MM.1S (cell line): ENCODE data around the gene PTGR1.
"Not testable (repeated sequence)": the region's sequence is repeated elsewhere in the genome, so short reads cannot be mapped to it uniquely, and the experiment has no call there.

Source experiments
- DNase-seq: peaks from one replicate; pipeline ENCODE4 v3.0.0-alpha.2; 2015
- H2AFZ ChIP-seq: fragments of 300-600 bp; sonication (generic); 2 replicates; pipeline ENCODE4 v1.6.0; 2016; ENCODE audit warnings: antibody characterized with exemption, low read length
- H3F3A ChIP-seq: fragments of 300-600 bp; sonication (generic); 2 replicates; pipeline ENCODE4 v1.6.1; 2016; ENCODE audit warnings: mild to moderate bottlenecking, antibody characterized with exemption, low read length, moderate library complexity, mixed read lengths; ENCODE audit not compliant: insufficient read depth
- H3K27ac ChIP-seq: fragments of 300-600 bp; sonication (generic); 2 replicates; pipeline ENCODE4 v1.5.1; 2016; ENCODE audit warnings: mild to moderate bottlenecking, low read length
- H3K27me3 ChIP-seq: fragments of 300-600 bp; sonication (generic); replicated peaks from 2 replicates; pipeline ENCODE4 v1.6.0; 2016; ENCODE audit warnings: low read length; ENCODE audit not compliant: insufficient read depth
- H3K36me3 ChIP-seq: fragments of 300-600 bp; sonication (generic); replicated peaks from 2 replicates; pipeline ENCODE4 v1.6.1; 2016; ENCODE audit warnings: mild to moderate bottlenecking, low read length, mixed read lengths; ENCODE audit not compliant: insufficient read depth
- H3K4me1 ChIP-seq: fragments of 300-600 bp; sonication (generic); 2 replicates; pipeline ENCODE4 v1.6.1; 2016; ENCODE audit warnings: low read length, mixed read lengths
- H3K4me2 ChIP-seq: fragments of 300-600 bp; sonication (generic); 2 replicates; pipeline ENCODE4 v1.6.0; 2016; ENCODE audit warnings: low read depth, low read length
- H3K4me3 ChIP-seq: fragments of 300-600 bp; sonication (generic); 2 replicates; pipeline ENCODE4 v1.5.1; 2016; ENCODE audit warnings: low read length, mixed read lengths
- H3K79me2 ChIP-seq: fragments of 300-600 bp; sonication (generic); 2 replicates; pipeline ENCODE4 v1.6.1; 2016; ENCODE audit warnings: mixed run types, low read length, mixed read lengths
- H3K9ac ChIP-seq: fragments of 300-600 bp; sonication (generic); 2 replicates; pipeline ENCODE4 v1.6.1; 2016; ENCODE audit warnings: low read length, mixed read lengths
- H3K9me2 ChIP-seq: fragments of 300-600 bp; sonication (generic); replicated peaks from 2 replicates; pipeline ENCODE4 v1.6.1; 2016; ENCODE audit warnings: mild to moderate bottlenecking, low read length, mixed read lengths; ENCODE audit not compliant: insufficient read depth
- H3K9me3 ChIP-seq: fragments of 300-600 bp; sonication (generic); replicated peaks from 2 replicates; pipeline ENCODE4 v1.6.1; 2016; ENCODE audit warnings: mild to moderate bottlenecking, low read length, mixed read lengths; ENCODE audit not compliant: insufficient read depth
- H4K20me1 ChIP-seq: fragments of 300-600 bp; sonication (generic); 2 replicates; pipeline ENCODE4 v1.6.1; 2016; ENCODE audit warnings: mild to moderate bottlenecking, low read length, moderate library complexity, mixed read lengths; ENCODE audit not compliant: insufficient read depth
- EZH2 ChIP-seq: fragments of 300-600 bp; sonication (generic); optimal IDR thresholded peaks from 2 replicates; pipeline ENCODE3; 2017; ENCODE audit warnings: low read depth, mild to moderate bottlenecking, antibody characterized with exemption, low read length, mixed read lengths
- EZH2phosphoT487 ChIP-seq: fragments of 300-600 bp; sonication (generic); IDR thresholded peaks from 2 replicates; pipeline ENCODE4 v1.6.1; 2018; ENCODE audit warnings: antibody characterized with exemption, low read length
- TF ChIP-seq, protein P1 (sequence below): fragments of 300-600 bp; sonication (generic); IDR thresholded peaks from 2 replicates; pipeline ENCODE4 v1.5.1; 2016; ENCODE audit warnings: antibody characterized with exemption, low read length, mixed read lengths

Gene PTGR1

DNA sequence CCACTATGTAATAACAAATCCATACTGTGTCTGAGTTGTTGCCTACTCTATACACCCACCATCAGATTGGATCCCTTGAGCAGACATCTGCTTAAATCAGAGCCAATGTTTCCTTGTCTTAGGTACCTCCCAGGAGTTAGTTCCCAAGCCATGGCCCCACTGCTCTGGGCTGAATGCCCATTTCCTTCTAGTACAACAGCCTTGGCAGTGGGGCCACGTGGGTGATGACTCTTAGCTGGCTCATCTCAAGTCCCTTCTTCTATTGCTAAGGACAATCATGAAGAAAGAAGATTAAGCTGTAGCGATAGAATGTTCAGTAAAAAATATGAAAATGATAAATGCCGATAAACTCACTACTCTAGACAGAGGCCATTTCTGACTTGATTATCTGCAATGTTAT, 16.6 kb downstream of the PTGR1 start:
- H3K27ac ChIP-seq: no peak overlapping the region
- no peak for DNase-seq

DNA sequence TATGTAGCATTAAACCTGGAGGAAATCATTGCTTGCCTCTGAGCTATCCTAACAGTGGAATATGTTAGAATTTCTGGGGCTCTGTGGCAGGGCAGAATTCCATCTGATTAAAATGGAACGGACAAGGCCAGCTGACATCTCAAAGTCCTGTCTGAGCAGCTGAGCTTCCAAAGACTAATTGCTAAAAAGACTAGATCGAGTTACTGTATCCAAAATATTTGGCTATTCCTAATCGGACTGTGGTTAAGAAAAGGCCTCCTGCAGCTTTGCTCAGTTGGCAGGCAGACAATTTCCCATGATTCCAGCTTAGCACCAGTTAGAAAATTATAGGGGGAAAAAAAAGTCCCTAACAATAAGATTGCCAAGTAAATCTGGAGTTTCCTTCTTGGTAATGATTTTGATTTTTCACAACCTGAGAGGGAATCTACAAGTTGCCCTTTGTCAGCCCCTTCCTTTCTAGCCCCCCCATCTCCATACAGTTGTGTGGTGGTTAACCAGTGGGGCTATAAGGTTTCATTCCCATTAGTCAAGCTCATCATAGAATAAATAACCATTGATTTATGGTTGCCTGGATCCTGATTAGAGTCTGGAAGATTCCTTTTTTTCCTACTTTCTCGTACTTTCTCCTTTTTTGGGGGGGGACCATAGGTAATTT, 26.4 kb downstream of the PTGR1 start:
- H3K79me2 ChIP-seq: no peaks in the 10 kb centered on the region
- no peaks in the 10 kb centered on the region for H3K36me3 ChIP-seq
- H4K20me1 ChIP-seq: no peaks in the 10 kb centered on the region
- no peak for TF ChIP-seq EZH2phosphoT487
- TF ChIP-seq, protein P1, sequence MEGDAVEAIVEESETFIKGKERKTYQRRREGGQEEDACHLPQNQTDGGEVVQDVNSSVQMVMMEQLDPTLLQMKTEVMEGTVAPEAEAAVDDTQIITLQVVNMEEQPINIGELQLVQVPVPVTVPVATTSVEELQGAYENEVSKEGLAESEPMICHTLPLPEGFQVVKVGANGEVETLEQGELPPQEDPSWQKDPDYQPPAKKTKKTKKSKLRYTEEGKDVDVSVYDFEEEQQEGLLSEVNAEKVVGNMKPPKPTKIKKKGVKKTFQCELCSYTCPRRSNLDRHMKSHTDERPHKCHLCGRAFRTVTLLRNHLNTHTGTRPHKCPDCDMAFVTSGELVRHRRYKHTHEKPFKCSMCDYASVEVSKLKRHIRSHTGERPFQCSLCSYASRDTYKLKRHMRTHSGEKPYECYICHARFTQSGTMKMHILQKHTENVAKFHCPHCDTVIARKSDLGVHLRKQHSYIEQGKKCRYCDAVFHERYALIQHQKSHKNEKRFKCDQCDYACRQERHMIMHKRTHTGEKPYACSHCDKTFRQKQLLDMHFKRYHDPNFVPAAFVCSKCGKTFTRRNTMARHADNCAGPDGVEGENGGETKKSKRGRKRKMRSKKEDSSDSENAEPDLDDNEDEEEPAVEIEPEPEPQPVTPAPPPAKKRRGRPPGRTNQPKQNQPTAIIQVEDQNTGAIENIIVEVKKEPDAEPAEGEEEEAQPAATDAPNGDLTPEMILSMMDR: no peak
- TF ChIP-seq EZH2: no peak
- no peak overlapping the region for H3K27ac ChIP-seq
- H3K9ac ChIP-seq: no peak overlapping the region
- H2AFZ ChIP-seq: no peak overlapping the region
- H3K4me3 ChIP-seq: no peak overlapping the region
- no peaks in the 10 kb centered on the region for H3K27me3 ChIP-seq
- no peaks in the 10 kb centered on the region for H3F3A ChIP-seq
- no peaks in the 10 kb centered on the region for H3K9me3 ChIP-seq
- no peak overlapping the region for H3K4me2 ChIP-seq
- H3K9me2 ChIP-seq: no peaks in the 10 kb centered on the region
- no peak for DNase-seq
- H3K4me1 ChIP-seq: no peaks in the 10 kb centered on the region

More for the DNA sequence above, 16.6 kb downstream of the PTGR1 start:
- H3K4me1 ChIP-seq: no peaks in the 10 kb centered on the region
- TF ChIP-seq, protein P1: no peak
- no peak for TF ChIP-seq EZH2phosphoT487
- no peak for TF ChIP-seq EZH2
- no peak overlapping the region for H2AFZ ChIP-seq
- H3K4me3 ChIP-seq: no peak overlapping the region
- no peaks in the 10 kb centered on the region for H3K36me3 ChIP-seq
- no peaks in the 10 kb centered on the region for H4K20me1 ChIP-seq
- no peaks in the 10 kb centered on the region for H3K9me3 ChIP-seq
- no peak overlapping the region for H3K4me2 ChIP-seq
- H3K9ac ChIP-seq: no peak overlapping the region
- H3K9me2 ChIP-seq: no peaks in the 10 kb centered on the region
- H3K79me2 ChIP-seq: no peaks in the 10 kb centered on the region
- H3K27me3 ChIP-seq: no peaks in the 10 kb centered on the region
- no peaks in the 10 kb centered on the region for H3F3A ChIP-seq

DNA sequence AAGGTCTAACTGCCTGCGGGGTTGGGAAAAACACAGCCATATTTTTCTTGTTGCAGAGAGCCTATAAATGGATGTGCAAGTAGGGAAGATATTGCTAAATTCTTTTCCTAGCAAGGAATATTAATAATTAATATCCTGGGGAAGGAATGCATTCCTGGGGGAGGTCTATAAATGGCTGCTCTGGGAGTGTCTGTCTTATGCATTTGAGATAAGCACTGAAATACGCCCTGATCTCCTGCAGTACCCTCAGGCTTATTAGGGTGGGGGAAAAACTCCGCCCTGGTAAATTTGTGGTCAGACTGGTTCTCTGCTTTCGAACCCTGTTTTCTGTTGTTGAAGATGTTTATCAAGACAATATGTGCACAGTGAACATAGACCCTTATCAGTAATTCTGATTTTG, 31.3 kb downstream of the PTGR1 start:
- H3K4me2 ChIP-seq, H3K9ac ChIP-seq, H4K20me1 ChIP-seq, H3K36me3 ChIP-seq, H3K79me2 ChIP-seq, DNase-seq, H3K27ac ChIP-seq, H3K4me1 ChIP-seq, H2AFZ ChIP-seq, H3K9me3 ChIP-seq, H3K27me3 ChIP-seq, H3F3A ChIP-seq, H3K9me2 ChIP-seq, H3K4me3 ChIP-seq: not testable (repeated sequence)

DNA sequence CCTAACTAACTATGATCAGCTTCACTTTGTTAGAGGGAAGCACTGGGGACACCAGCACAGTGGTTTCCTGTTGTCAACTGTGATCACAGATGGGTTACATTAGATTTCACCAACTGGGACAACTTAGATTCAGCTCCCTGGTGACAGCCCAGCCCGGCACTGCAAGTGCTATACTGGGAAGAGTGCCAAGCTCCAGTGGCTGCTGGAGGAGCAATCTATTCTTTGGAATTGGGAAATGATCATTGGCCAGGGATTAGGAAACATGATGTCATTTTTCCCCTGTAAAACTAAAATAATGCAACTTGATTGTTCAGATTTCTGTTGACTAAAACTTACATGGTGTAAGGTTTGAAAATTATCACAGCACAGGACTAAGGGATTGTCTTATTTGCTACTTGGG, 33.2 kb downstream of the PTGR1 start:
- H3K4me1 ChIP-seq: no peaks in the 10 kb centered on the region
- no peak overlapping the region for H3K4me3 ChIP-seq
- H3K9me3 ChIP-seq: no peaks in the 10 kb centered on the region
- DNase-seq: no peak
- no peaks in the 10 kb centered on the region for H4K20me1 ChIP-seq
- H3K4me2 ChIP-seq: no peak overlapping the region
- no peaks in the 10 kb centered on the region for H3K36me3 ChIP-seq
- H3K27me3 ChIP-seq: no peaks in the 10 kb centered on the region
- no peaks in the 10 kb centered on the region for H3K79me2 ChIP-seq
- H3K27ac ChIP-seq: no peak overlapping the region
- no peaks in the 10 kb centered on the region for H3F3A ChIP-seq
- H3K9me2 ChIP-seq: no peaks in the 10 kb centered on the region
- H2AFZ ChIP-seq: no peak overlapping the region
- no peak overlapping the region for H3K9ac ChIP-seq
- TF ChIP-seq EZH2phosphoT487 (no peak), EZH2 (no peak)
- TF ChIP-seq, protein P1: no peak
